ENCODE measurements around the gene CEP78. TPM values are rescaled to one million over a fixed set of nuclear protein-coding genes. Genes with fewer than 3 reads are reported as not detected.

The CEP78 gene
- total RNA-seq, 1 donor from 2014 or later, result 13.9 TPM

GRCh38 chr9:78294290-78295176 lies 58.7 kb downstream of the CEP78 start:
- Mint-ChIP-seq H3K4me3 (ENCODE audit: unreplicated experiment) (no peak overlapping the region), H3K27ac (ENCODE audit: unreplicated experiment) (no peak overlapping the region), H3K27me3 (ENCODE audit: unreplicated experiment) (no peaks in the 10 kb centered on the region), H3K4me1 (ENCODE audit: unreplicated experiment) (peaks cover 25% of the 10 kb centered on the region), H3K9me3 (ENCODE audit: unreplicated experiment) (no peaks in the 10 kb centered on the region), H3K36me3 (ENCODE audit: unreplicated experiment) (peaks cover 2% of the 10 kb centered on the region)
- DNase-seq (ENCODE audit: extremely low spot score, unreplicated experiment), result peak; percentile 46
- no peak for TF ChIP-seq CTCF (IDR thresholded peaks at IDR 0.05)

- peaks cover 29% of the 10 kb centered on the region for H3K4me1 Mint-ChIP-seq (ENCODE audit: unreplicated experiment)
- H3K27me3 Mint-ChIP-seq (ENCODE audit: unreplicated experiment), result no peaks in the 10 kb centered on the region
- H3K9me3 Mint-ChIP-seq (ENCODE audit: unreplicated experiment), result no peaks in the 10 kb centered on the region
- TF ChIP-seq CTCF (IDR thresholded peaks at IDR 0.05), result no peak
- H3K36me3 Mint-ChIP-seq (ENCODE audit: unreplicated experiment), result peaks cover 7% of the 10 kb centered on the region
- no peak overlapping the region for H3K4me3 Mint-ChIP-seq (ENCODE audit: unreplicated experiment)
- DNase-seq (ENCODE audit: extremely low spot score, unreplicated experiment), result peak; percentile 65
- H3K27ac Mint-ChIP-seq (ENCODE audit: unreplicated experiment), result no peak overlapping the region
Measured at GRCh38 chr9:78295177-78295575, 59.3 kb downstream of the CEP78 start.

GRCh38 chr9:78295731-78296130 lies 59.9 kb downstream of the CEP78 start:
- peak overlapping the region; percentile 97 for H3K27ac Mint-ChIP-seq (ENCODE audit: unreplicated experiment)

GRCh38 chr9:78296201-78296892 lies 60.5 kb downstream of the CEP78 start:
- H3K4me1 Mint-ChIP-seq (ENCODE audit: unreplicated experiment), result peaks cover 29% of the 10 kb centered on the region
- DNase-seq (ENCODE audit: extremely low spot score, unreplicated experiment), result no peak
- H3K36me3 Mint-ChIP-seq (ENCODE audit: unreplicated experiment), result peaks cover 11% of the 10 kb centered on the region
- H3K27me3 Mint-ChIP-seq (ENCODE audit: unreplicated experiment), result no peaks in the 10 kb centered on the region
- TF ChIP-seq CTCF (IDR thresholded peaks at IDR 0.05), result no peak
- no peaks in the 10 kb centered on the region for H3K9me3 Mint-ChIP-seq (ENCODE audit: unreplicated experiment)
- peak overlapping the region; percentile 97 for H3K27ac Mint-ChIP-seq (ENCODE audit: unreplicated experiment)
- H3K4me3 Mint-ChIP-seq (ENCODE audit: unreplicated experiment), result peak overlapping the region; percentile 88

More at GRCh38 chr9:78295731-78296130, 59.9 kb downstream of the CEP78 start:
- H3K36me3 Mint-ChIP-seq (ENCODE audit: unreplicated experiment), result peaks cover 9% of the 10 kb centered on the region
- peaks cover 29% of the 10 kb centered on the region for H3K4me1 Mint-ChIP-seq (ENCODE audit: unreplicated experiment)
- DNase-seq (ENCODE audit: extremely low spot score, unreplicated experiment), result no peak
- no peaks in the 10 kb centered on the region for H3K9me3 Mint-ChIP-seq (ENCODE audit: unreplicated experiment)
- H3K27me3 Mint-ChIP-seq (ENCODE audit: unreplicated experiment), result no peaks in the 10 kb centered on the region
- no peak for TF ChIP-seq CTCF (IDR thresholded peaks at IDR 0.05)
- H3K4me3 Mint-ChIP-seq (ENCODE audit: unreplicated experiment), result peak overlapping the region; percentile 88
